PC-9 (cell line): Measurements from ENCODE around the gene ZNF79. TPM values are rescaled to one million over a fixed set of nuclear protein-coding genes. Genes with fewer than 3 reads are reported as not detected.

Source experiments
- BruUV-seq: library from RNA; stranded (reverse); fragments of 400-500 nt; replicated peaks from 2 replicates; lab custom pipeline; 2021; lab: Mats Ljungman, UMichigan
- CTCF ChIA-PET: fragments of 300-600 bp; sonication (Branson Sonifier 250); formaldehyde crosslinking; loops from one replicate; lab custom pipeline; 2022; ENCODE audit warnings: antibody characterized with exemption; lab: Charles Lee
- POLR2A ChIA-PET: fragments of 300-600 bp; sonication (Branson Sonifier 250); formaldehyde crosslinking; loops from one replicate; lab custom pipeline; 2022; ENCODE audit warnings: antibody characterized with exemption; ENCODE audit not compliant: unreplicated experiment; lab: Charles Lee
- DNase-seq, 2 experiments: peaks; one replicate each; pipeline versions ENCODE4 v3.0.0 to v3.0.0-alpha.2; 2015 to 2022; ENCODE audit warnings: mixed read lengths in 1 of 2
- H2AFZ ChIP-seq: fragments of 200-600 bp; sonication (generic); 2 replicates; pipeline ENCODE4 v1.8.1; 2017; ENCODE audit warnings: antibody characterized with exemption
- H3F3A ChIP-seq: fragments of 200-600 bp; sonication (generic); 2 replicates; pipeline ENCODE4 v1.8.1; 2017; ENCODE audit warnings: antibody characterized with exemption, mild to moderate bottlenecking, low read depth; ENCODE audit not compliant: insufficient read depth
- H3K27ac ChIP-seq: fragments of 200-600 bp; sonication (generic); 2 replicates; pipeline ENCODE4 v1.6.1; 2016; ENCODE audit warnings: mixed run types
- H3K27me3 ChIP-seq: fragments of 200-600 bp; sonication (generic); 2 replicates; pipeline ENCODE4 v1.6.1; 2016; ENCODE audit warnings: low read depth, mixed run types; ENCODE audit not compliant: insufficient read depth
- H3K36me3 ChIP-seq: fragments of 200-600 bp; sonication (generic); 2 replicates; pipeline ENCODE4 v1.6.1; 2016; ENCODE audit warnings: low read depth, mixed run types
- H3K4me1 ChIP-seq: fragments of 200-600 bp; sonication (generic); replicated peaks from 2 replicates; pipeline ENCODE4 v1.6.1; 2016; ENCODE audit warnings: mixed run types; ENCODE audit not compliant: insufficient read depth
- H3K4me2 ChIP-seq: fragments of 200-600 bp; sonication (generic); 2 replicates; pipeline ENCODE4 v1.6.1; 2017; ENCODE audit warnings: mixed run types
- H3K4me3 ChIP-seq: fragments of 200-600 bp; sonication (generic); 2 replicates; pipeline ENCODE4 v1.6.1; 2016; ENCODE audit warnings: mixed run types
- H3K79me2 ChIP-seq: fragments of 200-600 bp; sonication (generic); 2 replicates; pipeline ENCODE4 v1.6.1; 2017; ENCODE audit warnings: low read depth, mixed run types
- H3K9me2 ChIP-seq: fragments of 200-600 bp; sonication (generic); 2 replicates; pipeline ENCODE4 v1.8.1; 2017; ENCODE audit warnings: mild to moderate bottlenecking; ENCODE audit not compliant: insufficient read depth
- H3K9me3 ChIP-seq: fragments of 200-600 bp; sonication (generic); 2 replicates; pipeline ENCODE4 v1.8.1; 2016; ENCODE audit warnings: low read depth; ENCODE audit not compliant: insufficient read depth
- H4K20me1 ChIP-seq: fragments of 200-600 bp; sonication (generic); 2 replicates; pipeline ENCODE4 v1.8.1; 2017; ENCODE audit not compliant: insufficient read depth
- CTCF ChIP-seq: fragments of 200-600 bp; sonication (generic); conservative IDR thresholded peaks from 2 replicates; pipeline ENCODE4 v1.6.1; 2017; ENCODE audit warnings: mixed run types, antibody characterized with exemption, mild to moderate bottlenecking, moderate library complexity
- EZH2 ChIP-seq: fragments of 200-600 bp; sonication (generic); IDR thresholded peaks from 2 replicates; pipeline ENCODE4 v1.8.0; 2017; ENCODE audit warnings: antibody characterized with exemption, low read depth
- intact Hi-C: fragments of 100-400 bp; cut with micrococcal nuclease; formaldehyde crosslinking; loops from one replicate; pipeline ENCODE4 v1.10.0; 2022; ENCODE audit not compliant: unreplicated experiment
- total RNA-seq: library from RNA; stranded (reverse); gene quantifications from 2 replicates; pipeline ENCODE4 v1.2.3, GENCODE V29; 2021

Gene ZNF79
- total RNA-seq, 1 experiment from 2014 or later: 5.8 TPM

- ChIA-PET CTCF (no interaction called here), POLR2A (no interaction called here)
- no peaks in the 10 kb centered on the region for H3K9me3 ChIP-seq
- H4K20me1 ChIP-seq: no peaks in the 10 kb centered on the region
- intact Hi-C loops: no loop called here
- H3K4me1 ChIP-seq: peaks cover 39% of the 10 kb centered on the region
- no peak overlapping the region for H2AFZ ChIP-seq
- H3K9me2 ChIP-seq: no peaks in the 10 kb centered on the region
- BruUV-seq: no TSS peak
- peaks cover 21% of the 10 kb centered on the region for H3F3A ChIP-seq
- H3K27ac ChIP-seq: no peak overlapping the region
- H3K4me3 ChIP-seq: no peak overlapping the region
- no peaks in the 10 kb centered on the region for H3K36me3 ChIP-seq
- no peak for DNase-seq
- no peak overlapping the region for H3K4me2 ChIP-seq
- no peaks in the 10 kb centered on the region for H3K27me3 ChIP-seq
- H3K79me2 ChIP-seq: no peaks in the 10 kb centered on the region
- TF ChIP-seq EZH2 (no peak), CTCF (no peak)
Measured at GRCh38 chr9:127386981-127387380, 37.2 kb upstream of the ZNF79 start.

GRCh38 chr9:127388037-127388855 is 35.9 kb upstream of the ZNF79 start:
- H2AFZ ChIP-seq: no peak overlapping the region
- H4K20me1 ChIP-seq: no peaks in the 10 kb centered on the region
- H3K27ac ChIP-seq: peak overlapping the region; percentile 74
- H3K9me3 ChIP-seq: no peaks in the 10 kb centered on the region
- ChIA-PET POLR2A (interaction anchor here (0.6 to 0.8 kb wide), 3 partner anchors 9 to 63 kb away, joined by 3 to 6 read pairs (median 3); partner anchors contain the start of genes SLC2A8 and ZNF79), CTCF (interaction anchor here (1.4 kb wide), 1 partner anchor 9 kb away, joined by 6 read pairs; the partner anchor contains the start of gene SLC2A8)
- no peak overlapping the region for H3K4me3 ChIP-seq
- peaks cover 24% of the 10 kb centered on the region for H3F3A ChIP-seq
- BruUV-seq: no TSS peak
- intact Hi-C loops: no loop called here
- H3K4me1 ChIP-seq: peaks cover 39% of the 10 kb centered on the region
- no peaks in the 10 kb centered on the region for H3K36me3 ChIP-seq
- H3K79me2 ChIP-seq: no peaks in the 10 kb centered on the region
- TF ChIP-seq CTCF (no peak), EZH2 (no peak)
- no peaks in the 10 kb centered on the region for H3K27me3 ChIP-seq
- no peaks in the 10 kb centered on the region for H3K9me2 ChIP-seq
- peak; percentile 81 to 94 for DNase-seq
- peak overlapping the region; percentile 69 for H3K4me2 ChIP-seq

DNA sequence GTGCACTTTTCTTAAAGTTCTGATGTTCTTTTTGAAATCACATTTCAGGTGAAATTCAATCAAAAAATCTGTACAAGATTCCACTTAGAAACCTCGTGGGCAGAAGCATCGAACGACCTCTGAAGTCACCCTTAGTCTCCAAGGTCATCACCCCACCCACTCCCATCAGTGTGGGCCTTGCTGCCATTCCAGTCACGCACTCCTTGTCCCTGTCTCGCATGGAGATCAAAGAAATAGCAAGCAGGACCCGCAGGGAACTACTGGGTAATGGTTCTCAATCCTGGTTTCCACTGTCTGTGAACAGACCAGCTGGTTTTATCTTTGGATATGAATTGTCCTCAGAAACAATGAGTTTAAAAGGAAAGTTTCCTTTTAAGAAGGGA is 35.3 kb upstream of the ZNF79 start:
- TF ChIP-seq EZH2 (no peak), CTCF (no peak)
- no peaks in the 10 kb centered on the region for H3K9me2 ChIP-seq
- peak overlapping the region; percentile 74 for H3K27ac ChIP-seq
- H3K36me3 ChIP-seq: no peaks in the 10 kb centered on the region
- CTCF ChIA-PET: interaction anchor here (1.4 kb wide), 1 partner anchor 8 kb away, joined by 6 read pairs; the partner anchor contains the start of gene SLC2A8
- H3K27me3 ChIP-seq: no peaks in the 10 kb centered on the region
- DNase-seq: no peak
- no peak overlapping the region for H2AFZ ChIP-seq
- no TSS peak for BruUV-seq
- POLR2A ChIA-PET: no interaction called here
- H3K4me3 ChIP-seq: no peak overlapping the region
- peak overlapping the region; percentile 69 for H3K4me2 ChIP-seq
- H4K20me1 ChIP-seq: no peaks in the 10 kb centered on the region
- H3K9me3 ChIP-seq: no peaks in the 10 kb centered on the region
- H3K4me1 ChIP-seq: peaks cover 38% of the 10 kb centered on the region
- H3F3A ChIP-seq: peaks cover 28% of the 10 kb centered on the region
- intact Hi-C loops: no loop called here
- H3K79me2 ChIP-seq: no peaks in the 10 kb centered on the region
